Measurements from ENCODE around the gene TNFRSF6B.

Gene TNFRSF6B

DNA sequence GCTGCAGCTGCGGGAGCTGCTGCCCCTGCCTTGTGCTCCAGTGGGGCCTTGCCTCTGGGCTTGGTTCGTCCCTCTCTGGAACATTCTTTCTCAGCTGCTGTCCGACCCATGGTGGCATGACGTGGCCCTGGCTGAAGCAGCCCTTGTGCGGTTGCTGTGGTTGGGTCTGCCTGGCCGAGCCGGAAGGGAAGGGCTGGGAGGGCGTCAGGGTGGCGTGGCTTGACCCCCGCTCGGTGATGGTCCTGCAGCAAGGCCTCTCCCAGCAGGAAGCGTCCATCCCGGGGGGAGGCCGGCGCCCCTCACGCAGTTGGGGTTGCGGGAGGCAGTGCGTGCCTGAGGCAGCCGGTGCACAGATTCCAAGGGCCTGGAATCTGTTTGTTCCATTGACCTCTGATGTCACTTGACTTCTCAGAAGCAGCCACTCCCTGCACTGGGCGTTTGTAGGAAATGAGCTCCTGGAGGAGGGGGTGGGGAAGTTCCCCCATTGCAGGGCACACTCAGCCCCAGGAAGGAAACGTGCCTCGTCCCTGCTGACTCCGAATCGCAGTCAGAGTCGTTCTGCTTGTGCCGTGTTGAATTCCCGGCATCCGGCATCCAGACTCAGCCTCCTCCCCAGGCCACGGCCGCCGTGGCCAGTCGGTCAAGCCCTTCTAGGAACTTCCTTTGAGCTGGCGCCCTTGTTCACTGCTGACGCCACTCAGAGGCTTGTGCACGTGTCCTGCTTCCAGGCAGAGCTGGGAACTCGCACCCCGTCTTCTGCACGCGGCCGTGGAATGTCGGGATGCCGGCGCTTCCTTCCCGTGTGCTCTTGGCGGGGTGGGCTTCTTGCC, 9.7 kb upstream of the TNFRSF6B start:
- no peak for DNase-seq

DNA sequence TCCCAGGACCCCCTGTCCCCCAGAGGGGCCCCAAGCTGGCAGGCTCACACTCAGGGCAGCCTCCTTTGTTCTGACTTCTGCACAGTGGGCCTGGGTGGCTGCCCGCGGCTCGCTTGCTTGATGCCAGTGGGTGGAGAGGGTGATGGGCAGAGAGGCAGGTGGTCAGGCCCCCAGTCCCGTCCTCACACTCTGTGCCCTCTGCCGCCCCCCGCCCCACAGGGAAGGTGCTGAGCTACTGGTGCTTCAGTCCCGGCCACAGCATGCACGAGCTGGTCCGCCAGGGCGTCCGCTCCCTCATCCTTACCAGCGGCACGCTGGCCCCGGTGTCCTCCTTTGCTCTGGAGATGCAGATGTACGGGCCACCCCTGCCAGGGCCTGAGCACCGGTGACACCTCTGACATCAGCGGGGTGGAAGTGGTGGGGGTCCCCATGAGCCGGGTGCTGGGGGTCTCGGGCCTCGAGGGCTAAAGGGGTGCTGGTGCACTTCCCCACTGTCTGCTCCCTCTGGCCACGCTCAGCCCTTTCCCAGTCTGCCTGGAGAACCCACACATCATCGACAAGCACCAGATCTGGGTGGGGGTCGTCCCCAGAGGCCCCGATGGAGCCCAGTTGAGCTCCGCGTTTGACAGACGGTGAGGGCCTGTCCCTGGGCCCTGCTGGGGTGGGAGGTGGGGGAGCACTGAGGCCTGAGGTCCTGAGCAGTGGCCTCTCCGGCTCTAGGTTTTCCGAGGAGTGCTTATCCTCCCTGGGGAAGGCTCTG, 8.9 kb upstream of the TNFRSF6B start:
- DNase-seq: no peak

- DNase-seq: no peak
Observed at GRCh38 chr20:63688228-63689045, 8.0 kb upstream of the TNFRSF6B start.

GRCh38 chr20:63689046-63690002, 7.1 kb upstream of the TNFRSF6B start:
- no peak for DNase-seq

GRCh38 chr20:63690003-63690897, 6.2 kb upstream of the TNFRSF6B start:
- DNase-seq: no peak

DNA sequence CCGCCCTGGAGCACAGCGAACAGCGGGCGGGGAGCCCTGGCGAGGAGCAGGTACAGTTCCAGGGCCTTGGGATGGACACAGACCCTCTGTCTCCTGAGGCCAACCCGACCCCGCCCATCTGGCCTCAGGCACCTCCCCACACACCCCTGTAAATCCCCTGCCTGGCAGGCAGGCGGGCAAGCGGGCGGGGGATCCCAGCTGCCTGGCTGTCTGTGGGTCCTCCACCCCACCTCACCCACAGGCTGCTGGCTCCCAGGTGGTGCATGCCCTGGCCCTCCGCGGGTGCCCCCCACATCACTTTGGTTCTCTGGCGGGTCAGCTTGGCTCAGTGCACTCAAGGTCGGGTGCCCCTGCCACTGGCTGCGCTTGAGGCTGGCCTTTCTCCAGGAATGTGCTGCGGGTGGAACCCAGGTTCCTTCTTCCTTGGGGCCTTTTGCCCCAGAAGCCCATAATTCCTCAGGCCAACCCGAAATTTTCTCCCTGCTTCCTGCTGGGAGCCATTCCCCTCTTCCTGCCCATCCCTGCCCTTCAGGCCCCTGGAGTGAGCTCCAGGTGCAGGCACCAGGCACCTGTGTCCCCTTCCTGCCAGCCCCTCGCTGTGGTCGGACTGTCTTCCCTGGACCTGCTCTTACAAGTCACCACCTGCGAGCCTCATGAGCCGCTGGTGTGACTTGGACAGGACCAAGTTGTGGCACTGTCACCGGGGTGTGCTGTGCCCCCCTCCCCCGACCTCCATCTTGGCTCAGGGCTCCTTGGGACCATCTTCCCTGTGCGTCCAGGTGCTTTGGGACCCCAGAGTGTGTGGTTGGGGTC, 5.3 kb upstream of the TNFRSF6B start:
- DNase-seq: no peak

DNA sequence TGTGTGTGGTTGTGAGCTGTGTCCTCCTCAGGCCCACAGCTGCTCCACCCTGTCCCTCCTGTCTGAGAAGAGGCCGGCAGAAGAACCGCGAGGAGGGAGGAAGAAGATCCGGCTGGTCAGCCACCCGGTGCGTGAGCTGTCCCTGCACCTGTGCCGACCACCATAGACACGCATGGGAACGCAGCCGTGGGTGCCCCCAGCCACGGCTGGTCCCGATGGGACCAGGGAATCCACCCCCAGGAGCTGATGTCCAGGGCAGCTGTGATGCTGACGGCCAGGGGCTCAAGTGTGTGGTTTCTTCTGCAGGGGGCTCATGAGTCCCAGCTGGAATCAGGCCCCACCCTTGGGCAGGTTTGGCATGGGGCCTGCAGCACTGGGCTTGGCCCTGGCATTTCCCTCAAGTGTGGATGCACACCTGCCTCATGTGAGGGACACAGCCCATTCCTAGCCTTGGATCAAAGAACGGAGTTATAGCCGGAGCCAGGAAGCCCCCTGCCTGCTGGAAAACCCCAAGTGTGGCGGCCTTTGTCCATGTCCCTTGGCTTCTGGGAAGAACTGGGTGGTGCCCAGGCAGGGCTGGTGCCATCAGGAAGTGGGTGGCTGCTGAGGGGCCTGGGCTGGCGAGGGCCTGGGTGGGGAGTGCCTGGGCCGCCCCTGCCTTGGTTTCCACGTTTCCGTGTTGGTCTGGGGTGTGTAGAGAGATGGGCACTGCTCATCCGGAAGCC, 4.6 kb upstream of the TNFRSF6B start:
- DNase-seq: no peak

- DNase-seq: no peak
Observed at GRCh38 chr20:63692436-63693082, 3.9 kb upstream of the TNFRSF6B start.

DNA sequence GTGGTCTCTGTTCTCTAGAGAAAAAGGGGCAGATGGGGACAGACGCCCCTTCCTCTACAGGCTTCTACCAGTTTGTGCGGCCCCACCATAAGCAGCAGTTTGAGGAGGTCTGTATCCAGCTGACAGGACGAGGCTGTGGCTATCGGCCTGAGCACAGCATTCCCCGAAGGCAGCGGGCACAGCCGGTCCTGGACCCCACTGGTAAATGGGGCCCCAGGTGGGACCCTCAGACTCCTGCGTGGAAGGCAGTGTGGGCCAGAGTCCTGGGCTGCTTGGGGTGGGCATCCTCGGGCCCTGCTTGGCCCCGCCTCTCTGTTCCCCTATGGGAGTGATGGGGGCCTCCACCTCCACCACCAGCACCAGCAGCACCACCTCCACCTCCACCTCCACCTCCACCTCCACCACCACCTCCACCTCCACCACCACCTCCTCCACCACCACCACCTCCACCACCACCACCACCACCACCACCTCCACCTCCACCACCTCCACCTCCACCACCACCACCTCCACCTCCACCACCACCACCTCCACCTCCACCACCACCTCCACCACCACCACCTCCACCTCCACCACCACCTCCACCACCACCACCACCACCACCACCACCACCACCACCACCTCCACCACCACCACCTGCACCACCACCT, 3.2 kb upstream of the TNFRSF6B start:
- DNase-seq: no peak

- no peak for DNase-seq
Observed at GRCh38 chr20:63693733-63694583, 2.5 kb upstream of the TNFRSF6B start.

- DNase-seq: no peak
Observed at GRCh38 chr20:63694584-63695423, 1.6 kb upstream of the TNFRSF6B start.

GRCh38 chr20:63695424-63696305, 787 bp upstream of the TNFRSF6B start:
- no peak for DNase-seq

DNA sequence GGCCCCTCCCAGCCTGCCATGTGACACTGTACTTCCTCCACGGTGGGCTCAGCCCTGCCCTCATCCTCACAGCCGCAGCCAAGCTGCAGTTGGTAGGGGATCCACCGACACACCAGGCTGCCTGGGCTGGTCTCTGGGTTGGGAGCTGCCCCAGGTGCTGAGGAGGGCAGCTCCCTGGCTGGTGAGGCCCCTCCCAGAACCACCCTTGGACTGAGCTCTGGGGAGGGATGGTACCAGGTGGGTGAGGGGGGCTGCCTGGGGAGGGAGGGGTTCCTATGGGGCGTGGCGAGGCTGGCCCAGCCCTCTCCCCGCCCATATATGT, 185 bp upstream of the TNFRSF6B start:
- no peak for DNase-seq

- DNase-seq: no peak
Observed at GRCh38 chr20:63697357-63697867, 960 bp downstream of the TNFRSF6B start.

DNA sequence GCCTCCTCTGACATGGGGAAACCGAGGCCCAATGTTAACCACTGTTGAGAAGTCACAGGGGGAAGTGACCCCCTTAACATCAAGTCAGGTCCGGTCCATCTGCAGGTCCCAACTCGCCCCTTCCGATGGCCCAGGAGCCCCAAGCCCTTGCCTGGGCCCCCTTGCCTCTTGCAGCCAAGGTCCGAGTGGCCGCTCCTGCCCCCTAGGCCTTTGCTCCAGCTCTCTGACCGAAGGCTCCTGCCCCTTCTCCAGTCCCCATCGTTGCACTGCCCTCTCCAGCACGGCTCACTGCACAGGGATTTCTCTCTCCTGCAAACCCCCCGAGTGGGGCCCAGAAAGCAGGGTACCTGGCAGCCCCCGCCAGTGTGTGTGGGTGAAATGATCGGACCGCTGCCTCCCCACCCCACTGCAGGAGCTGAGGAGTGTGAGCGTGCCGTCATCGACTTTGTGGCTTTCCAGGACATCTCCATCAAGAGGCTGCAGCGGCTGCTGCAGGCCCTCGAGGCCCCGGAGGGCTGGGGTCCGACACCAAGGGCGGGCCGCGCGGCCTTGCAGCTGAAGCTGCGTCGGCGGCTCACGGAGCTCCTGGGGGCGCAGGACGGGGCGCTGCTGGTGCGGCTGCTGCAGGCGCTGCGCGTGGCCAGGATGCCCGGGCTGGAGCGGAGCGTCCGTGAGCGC, 1.6 kb downstream of the TNFRSF6B start:
- DNase-seq: no peak
